ENCODE data around the gene SDK1. TPM values are rescaled to one million over a fixed set of nuclear protein-coding genes. Genes with fewer than 3 reads are reported as not detected.

The SDK1 gene
- total RNA-seq, 4 donors from 2014 or later = 3.7 to 80.9 (median 13.1) TPM

DNA sequence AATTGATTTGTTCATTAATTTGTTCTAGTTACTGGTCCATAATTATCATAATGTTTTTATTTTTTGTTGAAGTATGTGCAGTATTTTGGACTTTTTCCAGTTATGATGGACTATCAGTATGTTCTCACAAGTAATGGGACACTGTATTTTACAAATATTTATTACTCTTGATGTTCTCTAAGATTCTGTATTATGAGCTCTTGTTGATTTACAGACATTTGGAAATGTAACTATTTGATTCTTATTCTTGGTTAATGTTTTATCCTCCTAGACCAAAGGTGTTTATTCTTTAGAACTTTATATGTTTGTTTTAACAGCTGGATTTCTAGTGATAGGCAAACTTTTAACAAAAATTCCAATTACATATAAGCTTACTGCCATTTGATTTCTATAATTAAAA, 200.6 kb downstream of the SDK1 start:
- no peaks in the 10 kb centered on the region for H3K36me3 ChIP-seq
- no peak for DNase-seq
- H3K4me1 ChIP-seq = no peaks in the 10 kb centered on the region
- no peaks in the 10 kb centered on the region for H3K27me3 ChIP-seq
- H3K9me3 ChIP-seq = peaks cover 0 to 6% (median 0%) of the 10 kb centered on the region in 4 donors
- TF ChIP-seq CTCF (IDR thresholded peaks at IDR 0.05) (no peak), POLR2A (IDR thresholded peaks at IDR 0.05) (no peak)
- H3K4me3 ChIP-seq = no peak overlapping the region
- no peak overlapping the region for H3K27ac ChIP-seq

GRCh38 chr7:3504384-3504783, 203.3 kb downstream of the SDK1 start:
- TF ChIP-seq POLR2A (IDR thresholded peaks at IDR 0.05) (no peak), CTCF (IDR thresholded peaks at IDR 0.05) (no peak)
- Histone ChIP-seq H3K27ac (no peak overlapping the region), H3K4me3 (no peak overlapping the region)

DNA sequence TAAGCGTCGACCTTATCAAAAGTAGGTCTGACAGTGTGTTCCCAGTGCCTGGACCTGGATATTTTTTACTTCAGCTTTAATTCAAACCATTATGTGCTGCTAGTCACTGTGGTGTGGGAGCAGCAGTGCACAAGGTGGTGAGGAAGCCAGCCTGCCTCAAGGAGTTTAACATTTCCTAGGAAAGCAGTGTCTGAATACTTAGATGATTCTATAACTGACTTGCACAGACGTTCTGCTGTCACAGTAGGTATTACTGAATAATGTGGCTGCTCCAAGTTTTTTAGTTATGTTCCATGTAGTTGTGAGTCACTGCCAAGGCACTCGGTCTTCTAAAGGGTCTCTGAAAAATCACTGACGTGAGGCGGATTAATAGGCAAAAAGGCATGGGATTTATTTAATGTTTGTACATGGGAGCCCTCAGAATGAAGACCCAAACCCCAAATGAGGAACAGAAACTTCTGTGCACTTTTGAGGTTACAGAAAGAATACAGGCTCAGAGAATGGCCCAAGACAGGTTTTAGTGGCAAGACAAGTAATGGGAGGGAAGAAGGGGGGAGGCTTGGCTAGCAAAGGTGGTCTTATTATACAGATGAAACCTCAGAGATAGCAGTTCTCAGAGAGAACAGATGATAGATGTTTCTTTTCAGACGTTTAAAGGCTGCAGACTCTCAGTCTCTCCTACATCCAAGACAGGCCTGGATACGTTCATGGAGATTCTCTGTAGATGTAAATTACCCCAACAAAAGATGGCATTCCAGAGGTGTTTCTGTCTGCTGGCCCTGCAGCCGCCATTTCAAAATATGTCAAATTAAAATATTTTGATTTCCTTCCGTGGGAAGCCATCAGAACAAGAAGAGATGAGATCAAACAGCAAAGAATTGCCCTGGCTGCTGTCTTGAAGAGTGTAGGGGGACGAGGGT, 209.3 kb downstream of the SDK1 start:
- Histone ChIP-seq H3K27ac (no peak overlapping the region), H3K4me1 (no peaks in the 10 kb centered on the region), H3K36me3 (no peaks in the 10 kb centered on the region), H3K27me3 (no peaks in the 10 kb centered on the region), H3K4me3 (no peak overlapping the region), H3K9me3 (peaks cover 0 to 6% (median 0%) of the 10 kb centered on the region in 4 donors)
- TF ChIP-seq POLR2A (IDR thresholded peaks at IDR 0.05) = no peak
- TF ChIP-seq CTCF (IDR thresholded peaks at IDR 0.05) = no peak
- no peak for DNase-seq

More at GRCh38 chr7:3504384-3504783, 203.3 kb downstream of the SDK1 start:
- no peaks in the 10 kb centered on the region for H3K4me1 ChIP-seq
- H3K27me3 ChIP-seq = no peaks in the 10 kb centered on the region
- H3K9me3 ChIP-seq = peaks cover 0 to 6% (median 0%) of the 10 kb centered on the region in 4 donors
- DNase-seq = no peak
- H3K36me3 ChIP-seq = no peaks in the 10 kb centered on the region

GRCh38 chr7:3517344-3517743, 216.3 kb downstream of the SDK1 start:
- no peak overlapping the region for H3K27ac ChIP-seq

GRCh38 chr7:3518546-3518945, 217.5 kb downstream of the SDK1 start:
- no peak for DNase-seq
- H3K4me3 ChIP-seq = no peak overlapping the region
- no peaks in the 10 kb centered on the region for H3K4me1 ChIP-seq
- H3K27ac ChIP-seq = no peak overlapping the region
- H3K9me3 ChIP-seq = no peaks in the 10 kb centered on the region
- TF ChIP-seq CTCF (IDR thresholded peaks at IDR 0.05) = no peak
- no peak for TF ChIP-seq POLR2A (IDR thresholded peaks at IDR 0.05)
- H3K27me3 ChIP-seq = no peaks in the 10 kb centered on the region
- H3K36me3 ChIP-seq = no peaks in the 10 kb centered on the region

More at GRCh38 chr7:3517344-3517743, 216.3 kb downstream of the SDK1 start:
- TF ChIP-seq POLR2A (IDR thresholded peaks at IDR 0.05) = no peak
- no peak for TF ChIP-seq CTCF (IDR thresholded peaks at IDR 0.05)
- DNase-seq = no peak
- H3K27me3 ChIP-seq = no peaks in the 10 kb centered on the region
- no peak overlapping the region for H3K4me3 ChIP-seq
- no peaks in the 10 kb centered on the region for H3K36me3 ChIP-seq
- no peaks in the 10 kb centered on the region for H3K4me1 ChIP-seq
- H3K9me3 ChIP-seq = no peaks in the 10 kb centered on the region
